ENCODE measurements around the gene PDHX.
"Not testable (repeated sequence)": the region's sequence is repeated elsewhere in the genome, so short reads cannot be mapped to it uniquely, and the experiment has no call there.

Gene PDHX

GRCh38 chr11:35017528-35018342 is 101.3 kb downstream of the PDHX start:
- no peak for DNase-seq (ENCODE audit: low read depth)

- DNase-seq (ENCODE audit: low read depth): no peak
Observed at GRCh38 chr11:35021589-35021988, 105.2 kb downstream of the PDHX start.

- not testable (repeated sequence) for DNase-seq (ENCODE audit: low read depth)
Observed at GRCh38 chr11:35023940-35024339, 107.5 kb downstream of the PDHX start.

GRCh38 chr11:35028007-35028406 is 111.6 kb downstream of the PDHX start:
- DNase-seq (ENCODE audit: low read depth): not testable (repeated sequence)

- DNase-seq (ENCODE audit: low read depth): peak; percentile 34
Observed at GRCh38 chr11:35029979-35030682, 113.7 kb downstream of the PDHX start.

- no peak for DNase-seq (ENCODE audit: low read depth)
Observed at GRCh38 chr11:35030716-35031213, 114.3 kb downstream of the PDHX start.

- no peak for DNase-seq (ENCODE audit: low read depth)
Observed at GRCh38 chr11:35031346-35031745, 114.9 kb downstream of the PDHX start.

GRCh38 chr11:35031867-35032266 is 115.4 kb downstream of the PDHX start:
- no peak for DNase-seq (ENCODE audit: low read depth)

- no peak for DNase-seq (ENCODE audit: low read depth)
Observed at GRCh38 chr11:35033011-35033410, 116.6 kb downstream of the PDHX start.

GRCh38 chr11:35034401-35034800 is 118.0 kb downstream of the PDHX start:
- no peak for DNase-seq (ENCODE audit: low read depth)

- no peak for DNase-seq (ENCODE audit: low read depth)
Observed at GRCh38 chr11:35035894-35036408, 119.5 kb downstream of the PDHX start.

- no peak for DNase-seq (ENCODE audit: low read depth)
Observed at GRCh38 chr11:35036639-35037038, 120.2 kb downstream of the PDHX start.

- DNase-seq (ENCODE audit: low read depth): no peak
Observed at GRCh38 chr11:35038211-35038928, 122.0 kb downstream of the PDHX start.

GRCh38 chr11:35039076-35039475 is 122.7 kb downstream of the PDHX start:
- DNase-seq (ENCODE audit: low read depth): no peak

GRCh38 chr11:35040221-35040942 is 124.0 kb downstream of the PDHX start:
- DNase-seq (ENCODE audit: low read depth): peak; percentile 64

- DNase-seq (ENCODE audit: low read depth): no peak
Observed at GRCh38 chr11:35041070-35041554, 124.7 kb downstream of the PDHX start.

GRCh38 chr11:35042224-35042623 is 125.8 kb downstream of the PDHX start:
- DNase-seq (ENCODE audit: low read depth): no peak

- DNase-seq (ENCODE audit: low read depth): no peak
Observed at GRCh38 chr11:35042913-35043312, 126.5 kb downstream of the PDHX start.

GRCh38 chr11:35043936-35044335 is 127.5 kb downstream of the PDHX start:
- DNase-seq (ENCODE audit: low read depth): no peak

- DNase-seq (ENCODE audit: low read depth): peak; percentile 64
Observed at GRCh38 chr11:35045236-35045820, 128.9 kb downstream of the PDHX start.
